ENCODE data around the gene CHN2. TPM values are rescaled to one million over a fixed set of nuclear protein-coding genes. Genes with fewer than 3 reads are reported as not detected.
A peak's percentile ranks its signal among the peaks of the same experiment; 100 is the strongest.

Gene CHN2
- total RNA-seq (10 to 100 TPM; 20.0 to 52.0 (median 35.3) TPM), polyA plus RNA-seq (1 to 10 TPM; 4.2 to 8.2 (median 4.6) TPM)
- long read RNA-seq, donor 1, partial matches to known transcripts, result 0 of 1 reads
- long read RNA-seq, donor 1, other reads (novel, unspliced or antisense), result 0 of 1 reads
- long read RNA-seq, donor 2, result 0 reads

GRCh38 chr7:29194594-29195427, at the start of gene CHN2:
Gene CHN2, plus strand, starts transcription at chr7:29194775.
- DNase-seq, result peak; percentile 91
- 0 to 1% (median 1%) methylated on average over 9 to 89 of the region's 89 CpGs for WGBS, 5 donors
- Histone ChIP-seq H3K4me1 (peaks cover 8 to 52% (median 28%) of the 10 kb centered on the region in 6 donors), H3K27me3 (replicated peaks in 1 of 7) (peaks cover 0 to 42% (median 9%) of the 10 kb centered on the region in 7 donors), H3K27ac (peak within 1 kb of the TSS; percentile 59 to 84 (median 75)), H3K4me3 (peak within 1 kb of the TSS; percentile 56 to 95 (median 78)), H3K9me3 (no peaks in the 10 kb centered on the region), H3K36me3 (no peaks in the 10 kb centered on the region)
- TF ChIP-seq POLR2A (IDR thresholded peaks at IDR 0.05), result no peak
- TF ChIP-seq POLR2AphosphoS5 (IDR thresholded peaks at IDR 0.05), result peak; percentile 67 to 78 (median 75)
- intact Hi-C loops (cut with DNase I; ENCODE audit: low total_unique reads), result no loop called here

DNA sequence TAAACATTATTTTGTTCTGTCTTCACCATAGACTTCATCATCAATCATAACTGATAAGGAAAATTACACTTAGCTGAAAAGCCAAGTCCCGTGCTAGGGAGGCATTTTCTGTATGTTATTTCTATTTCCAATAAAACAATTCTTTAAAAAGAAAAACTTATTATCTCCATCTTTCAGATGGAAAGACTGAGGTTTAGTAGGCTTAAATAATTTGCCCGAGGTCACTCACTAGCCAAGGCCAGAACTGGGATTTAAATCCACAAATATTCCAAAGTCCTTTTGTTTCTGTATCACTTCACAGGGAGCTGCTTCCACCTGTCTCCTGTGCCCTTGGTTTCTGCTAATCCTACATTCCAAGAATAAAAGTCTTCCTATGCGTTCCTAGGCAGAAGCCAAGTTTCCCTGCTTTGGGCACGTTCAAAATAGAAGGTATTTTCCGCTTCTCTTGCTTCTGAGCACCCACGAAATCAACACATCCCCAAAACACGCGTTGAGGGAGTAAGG, 49.0 kb upstream of the CHN2 start:
- Histone ChIP-seq H3K4me3 (peak overlapping the region; percentile 10 to 72 (median 44)), H3K4me1 (peaks cover 0 to 57% (median 15%) of the 10 kb centered on the region in 6 donors), H3K9me3 (no peaks in the 10 kb centered on the region), H3K36me3 (no peaks in the 10 kb centered on the region), H3K27ac (peak overlapping the region in 7 of 8 donors; percentile 3 to 83 (median 74)), H3K27me3 (replicated peaks in 1 of 7) (peaks cover 0 to 36% (median 5%) of the 10 kb centered on the region in 7 donors)
- TF ChIP-seq CTCF (IDR thresholded peaks at IDR 0.05 in 8 of 11, conservative IDR thresholded peaks at IDR 0.05 in 3 of 11) (no peak), POLR2A (IDR thresholded peaks at IDR 0.05) (no peak), POLR2AphosphoS5 (IDR thresholded peaks at IDR 0.05) (no peak)
- DNase-seq, result no peak
- 19 to 26% (median 24%) methylated on average over 8 of the region's 8 CpGs for WGBS, 5 donors
- intact Hi-C loops (cut with DNase I; ENCODE audit: low total_unique reads), result no loop called here

DNA sequence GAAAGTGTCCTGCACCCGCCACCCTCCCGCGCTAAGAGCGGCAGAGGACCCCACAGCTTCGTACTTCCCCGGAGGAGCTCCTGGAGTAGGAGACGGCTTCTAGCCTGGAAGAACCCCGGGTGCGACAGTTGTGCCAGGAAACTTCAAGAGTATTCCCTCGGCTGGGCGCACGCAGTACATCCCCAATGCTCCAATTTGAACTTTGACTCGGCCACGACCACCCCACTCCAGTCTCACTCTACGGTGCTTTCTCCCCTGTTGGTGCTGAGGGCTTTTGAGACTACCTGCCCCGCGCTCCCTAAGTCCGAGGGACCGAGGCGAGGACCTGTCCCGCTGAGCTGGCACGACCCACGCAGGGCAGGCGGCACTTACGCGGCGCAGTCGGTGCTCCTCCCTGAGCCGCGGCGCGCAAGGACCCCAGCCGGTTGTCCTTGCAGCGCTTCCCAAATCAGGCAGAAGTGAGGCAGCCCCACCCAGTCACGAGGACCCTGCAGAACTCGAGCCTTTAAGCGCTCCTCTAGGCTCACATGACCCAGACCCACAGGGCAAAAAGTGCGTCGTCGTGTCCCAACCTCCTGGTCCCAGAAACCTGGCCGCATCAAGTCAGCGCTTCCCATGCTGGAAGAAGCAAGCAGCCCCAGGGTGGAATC, 48.4 kb upstream of the CHN2 start, which contains the start of gene CPVL:
CPVL (minus strand) TSS at position 481 of the 650 bp plus-strand sequence. CDS start 25,476 bp downstream, outside the sequence.
- TF ChIP-seq POLR2A (IDR thresholded peaks at IDR 0.05) (peak in 2 of 3 donors; percentile 50), POLR2AphosphoS5 (IDR thresholded peaks at IDR 0.05) (peak; percentile 85 to 92 (median 90)), CTCF (IDR thresholded peaks at IDR 0.05 in 8 of 11, conservative IDR thresholded peaks at IDR 0.05 in 3 of 11) (no peak)
- Histone ChIP-seq H3K4me1 (peaks cover 0 to 51% (median 15%) of the 10 kb centered on the region in 6 donors), H3K27me3 (replicated peaks in 1 of 7) (peaks cover 0 to 36% (median 5%) of the 10 kb centered on the region in 7 donors), H3K27ac (peak within 1 kb of the TSS; percentile 3 to 83 (median 72)), H3K4me3 (peak within 1 kb of the TSS; percentile 10 to 72 (median 44)), H3K9me3 (no peaks in the 10 kb centered on the region), H3K36me3 (no peaks in the 10 kb centered on the region)
- WGBS, 5 donors, result 1 to 7% (median 4%) methylated on average over 30 to 42 of the region's 42 CpGs
- DNase-seq, result peak; percentile 84
- intact Hi-C loops (cut with DNase I; ENCODE audit: low total_unique reads), result no loop called here

DNA sequence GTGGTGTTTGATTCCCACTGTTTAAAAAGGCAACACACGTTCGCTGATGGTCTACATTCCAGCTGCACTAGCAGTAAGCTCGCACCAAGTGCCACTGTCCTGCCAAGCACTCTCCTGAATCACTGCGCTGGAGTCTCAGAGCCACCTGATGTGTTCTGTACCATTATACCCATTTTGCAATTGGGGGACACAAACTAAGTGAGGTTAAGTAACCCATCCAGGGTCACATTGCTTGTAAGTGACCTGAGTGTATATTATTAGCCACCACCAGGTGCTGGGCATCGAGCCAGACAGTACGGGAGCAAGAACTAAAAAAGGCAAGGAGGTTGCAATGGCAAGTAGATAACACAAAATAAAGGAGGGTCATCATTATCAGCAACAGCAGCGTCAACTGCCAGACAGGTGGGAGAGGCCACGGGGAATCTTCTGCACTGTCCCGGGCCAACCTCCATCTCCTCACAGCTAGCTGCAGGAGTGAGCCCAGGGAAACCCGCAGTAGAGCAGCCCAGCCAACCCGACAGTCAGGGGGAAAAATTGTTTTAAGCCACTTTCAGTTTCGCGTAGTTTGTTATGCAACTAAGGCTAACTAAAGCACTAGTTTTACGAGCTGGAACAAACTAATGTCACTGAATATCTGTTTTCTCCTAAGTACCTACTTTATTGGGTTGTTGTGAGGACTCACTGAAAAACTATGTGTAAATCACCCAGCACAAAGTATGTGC, 47.5 kb upstream of the CHN2 start:
- no peak for DNase-seq
- Histone ChIP-seq H3K4me1 (peaks cover 0 to 42% (median 15%) of the 10 kb centered on the region in 6 donors), H3K4me3 (peak overlapping the region; percentile 10 to 72 (median 44)), H3K36me3 (no peaks in the 10 kb centered on the region), H3K27me3 (replicated peaks in 1 of 7) (peaks cover 0 to 32% (median 5%) of the 10 kb centered on the region in 7 donors), H3K9me3 (no peaks in the 10 kb centered on the region), H3K27ac (peak overlapping the region in 6 of 8 donors; percentile 32 to 83 (median 77))
- WGBS, 5 donors, result 43 to 69% (median 60%) methylated on average over 14 of the region's 14 CpGs
- peak in 1 of 3 donors; percentile 28 for TF ChIP-seq POLR2AphosphoS5 (IDR thresholded peaks at IDR 0.05)
- TF ChIP-seq POLR2A (IDR thresholded peaks at IDR 0.05), result no peak
- peak in 1 of 11 experiments; percentile 12 for TF ChIP-seq CTCF (IDR thresholded peaks at IDR 0.05 in 8 of 11, conservative IDR thresholded peaks at IDR 0.05 in 3 of 11)
- intact Hi-C loops (cut with DNase I; ENCODE audit: low total_unique reads), result no loop called here

Measured in spleen (tissue), 13 donors.